ENCODE measurements around the gene KRT16. TPM values are rescaled to one million over a fixed set of nuclear protein-coding genes. Genes with fewer than 3 reads are reported as not detected.
"Not testable (repeated sequence)": the region's sequence is repeated elsewhere in the genome, so short reads cannot be mapped to it uniquely, and the experiment has no call there.

The KRT16 gene
- total and polyA plus RNA-seq, 3 donors from 2014 or later = not detected

DNA sequence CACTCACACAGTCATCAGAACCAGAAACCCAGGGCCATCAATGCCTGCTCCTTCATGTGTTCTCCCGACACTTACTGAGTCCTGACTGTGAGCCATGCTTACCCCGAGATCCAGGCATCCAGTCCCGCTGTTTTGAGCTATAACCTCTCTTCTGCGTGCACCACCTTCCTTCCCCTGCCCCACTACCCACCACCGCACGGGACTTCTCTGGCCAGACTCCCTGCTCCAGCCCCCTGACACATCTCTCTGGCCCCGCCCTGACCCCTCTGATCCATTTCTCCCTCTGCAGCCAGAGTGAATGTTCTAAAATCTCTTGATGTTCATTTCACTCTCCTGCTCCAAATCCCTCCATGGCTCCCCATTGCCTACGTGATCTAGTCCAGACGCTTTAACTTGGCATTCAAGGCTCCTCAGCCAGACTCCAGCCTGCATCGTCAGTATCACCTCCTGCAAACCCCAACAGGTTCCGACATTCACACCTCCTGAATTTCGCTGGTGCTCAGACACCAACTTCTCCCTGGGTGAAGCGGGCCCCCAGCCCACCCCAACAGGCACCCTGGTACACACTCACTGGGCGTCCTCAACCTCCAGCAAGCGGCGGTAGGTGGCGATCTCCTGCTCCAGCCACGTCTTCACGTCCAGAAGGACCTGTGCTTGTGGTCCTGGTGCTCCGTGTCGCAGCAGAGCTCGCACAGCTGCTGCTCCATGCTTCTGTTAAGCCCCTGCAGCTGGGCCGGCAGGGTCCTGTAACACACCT is 14.9 kb upstream of the KRT16 start:
- Histone ChIP-seq H3K27ac (no peak overlapping the region), H3K4me3 (no peak overlapping the region), H3K4me1 (no peaks in the 10 kb centered on the region), H3K36me3 (ENCODE audit: low read depth, missing control alignments) (no peaks in the 10 kb centered on the region), H3K9me3 (no peaks in the 10 kb centered on the region), H3K27me3 (no peaks in the 10 kb centered on the region)
- WGBS, 2 donors = 92% methylated on average over 15 to 23 of the region's 23 CpGs
- intact Hi-C loops (cut with DNase I; ENCODE audit: low total_unique reads) = no loop called here
- DNase-seq = no peak
- TF ChIP-seq, protein P1, sequence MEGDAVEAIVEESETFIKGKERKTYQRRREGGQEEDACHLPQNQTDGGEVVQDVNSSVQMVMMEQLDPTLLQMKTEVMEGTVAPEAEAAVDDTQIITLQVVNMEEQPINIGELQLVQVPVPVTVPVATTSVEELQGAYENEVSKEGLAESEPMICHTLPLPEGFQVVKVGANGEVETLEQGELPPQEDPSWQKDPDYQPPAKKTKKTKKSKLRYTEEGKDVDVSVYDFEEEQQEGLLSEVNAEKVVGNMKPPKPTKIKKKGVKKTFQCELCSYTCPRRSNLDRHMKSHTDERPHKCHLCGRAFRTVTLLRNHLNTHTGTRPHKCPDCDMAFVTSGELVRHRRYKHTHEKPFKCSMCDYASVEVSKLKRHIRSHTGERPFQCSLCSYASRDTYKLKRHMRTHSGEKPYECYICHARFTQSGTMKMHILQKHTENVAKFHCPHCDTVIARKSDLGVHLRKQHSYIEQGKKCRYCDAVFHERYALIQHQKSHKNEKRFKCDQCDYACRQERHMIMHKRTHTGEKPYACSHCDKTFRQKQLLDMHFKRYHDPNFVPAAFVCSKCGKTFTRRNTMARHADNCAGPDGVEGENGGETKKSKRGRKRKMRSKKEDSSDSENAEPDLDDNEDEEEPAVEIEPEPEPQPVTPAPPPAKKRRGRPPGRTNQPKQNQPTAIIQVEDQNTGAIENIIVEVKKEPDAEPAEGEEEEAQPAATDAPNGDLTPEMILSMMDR (IDR thresholded peaks at IDR 0.05) = no peak
- TF ChIP-seq POLR2A (IDR thresholded peaks at IDR 0.05) = no peak

GRCh38 chr17:41626914-41627295 is 14.3 kb upstream of the KRT16 start:
- DNase-seq; H3K4me1 ChIP-seq; H3K9me3 ChIP-seq; intact Hi-C loops (cut with DNase I; ENCODE audit: low total_unique reads); H3K36me3 ChIP-seq (ENCODE audit: low read depth, missing control alignments); H3K4me3 ChIP-seq; H3K27ac ChIP-seq; H3K27me3 ChIP-seq: not testable (repeated sequence)
- WGBS, 2 donors = 71 to 82% methylated on average over 5 of the region's 5 CpGs

GRCh38 chr17:41626028-41626913 is 13.7 kb upstream of the KRT16 start:
- H3K36me3 ChIP-seq (ENCODE audit: low read depth, missing control alignments); H3K27me3 ChIP-seq; H3K4me1 ChIP-seq; DNase-seq; H3K27ac ChIP-seq; H3K9me3 ChIP-seq; intact Hi-C loops (cut with DNase I; ENCODE audit: low total_unique reads); H3K4me3 ChIP-seq: not testable (repeated sequence)
- 81 to 89% methylated on average over 12 to 17 of the region's 17 CpGs for WGBS, 2 donors

DNA sequence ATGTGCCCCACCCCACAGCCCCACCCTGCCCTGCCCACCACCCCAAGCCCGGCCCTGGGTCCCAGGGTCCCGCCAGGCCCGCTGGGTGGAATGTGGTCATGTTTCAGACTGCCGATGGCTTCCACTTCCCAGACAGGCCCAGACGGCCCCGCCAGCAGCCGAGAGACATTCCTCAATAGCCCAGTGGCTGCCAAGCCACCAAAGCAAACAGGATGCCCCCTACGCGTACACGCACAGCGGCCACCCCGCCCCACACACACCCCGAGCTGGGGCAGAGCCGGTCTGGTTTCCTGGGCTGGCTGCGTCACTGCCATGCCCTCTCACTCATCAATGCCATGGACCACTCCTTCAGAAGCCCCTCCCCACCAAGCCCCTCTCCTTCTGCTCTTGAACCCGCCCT is 13.0 kb upstream of the KRT16 start:
- Histone ChIP-seq H3K9me3 (no peaks in the 10 kb centered on the region), H3K27ac (no peak overlapping the region), H3K36me3 (ENCODE audit: low read depth, missing control alignments) (no peaks in the 10 kb centered on the region), H3K4me3 (no peak overlapping the region), H3K27me3 (no peaks in the 10 kb centered on the region), H3K4me1 (peaks cover 5% of the 10 kb centered on the region)
- intact Hi-C loops (cut with DNase I; ENCODE audit: low total_unique reads) = no loop called here
- DNase-seq = no peak
- WGBS, 2 donors = 80 to 89% methylated on average over 1 to 12 of the region's 16 CpGs
- TF ChIP-seq POLR2A (IDR thresholded peaks at IDR 0.05) = no peak
- TF ChIP-seq, protein P1 (IDR thresholded peaks at IDR 0.05) = no peak

DNA sequence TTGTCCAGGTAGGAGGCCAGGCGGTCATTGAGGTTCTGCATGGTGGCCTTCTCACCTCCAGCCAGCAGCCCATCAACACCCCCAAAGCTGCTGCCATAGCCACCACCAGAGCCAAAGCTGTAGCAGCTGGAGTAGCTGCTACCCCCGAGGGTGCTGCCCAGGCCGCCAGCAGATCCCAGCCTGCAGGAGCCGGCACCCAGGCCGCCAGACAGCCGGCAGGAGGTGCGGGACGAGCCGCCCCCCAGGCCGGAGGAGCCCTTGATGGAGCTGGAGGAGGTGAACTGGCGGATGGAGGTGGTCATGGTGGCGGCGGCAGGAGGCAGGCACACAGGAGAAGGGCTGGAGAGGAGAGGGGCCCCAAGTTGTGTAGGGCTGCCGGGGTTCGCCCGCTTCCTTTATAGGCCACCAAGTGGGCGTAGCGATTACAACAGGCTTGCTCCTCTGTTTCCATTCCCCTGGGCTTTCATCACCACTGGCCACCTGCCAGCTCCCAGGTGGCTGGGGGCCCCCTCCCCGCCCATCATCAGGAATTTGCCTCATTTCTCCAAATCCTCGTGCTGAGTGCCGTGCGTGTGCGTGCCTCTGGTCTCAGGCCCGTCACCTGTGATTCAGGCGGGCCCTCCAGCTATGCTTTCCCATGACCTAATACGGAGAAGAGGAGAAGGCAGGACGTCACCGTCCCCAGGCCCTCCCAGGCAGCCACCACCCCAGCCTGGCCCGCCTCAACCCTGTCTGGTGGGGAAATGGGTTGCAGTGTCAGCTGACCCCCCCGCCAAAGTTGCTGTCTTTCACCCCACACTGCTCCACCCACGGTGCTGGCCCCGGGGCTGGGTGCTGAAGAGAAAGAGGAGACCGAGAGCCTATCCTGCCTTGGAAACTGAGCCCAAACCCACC is 11.9 kb upstream of the KRT16 start, which contains the start of gene KRT17:
Gene KRT17 (minus strand): TSS at position 368 of the 894 bp plus-strand sequence. CDS start 66 bp downstream, at position 302.
- intact Hi-C loops (cut with DNase I; ENCODE audit: low total_unique reads) = no loop called here
- Histone ChIP-seq H3K4me1 (peaks cover 5% of the 10 kb centered on the region), H3K36me3 (ENCODE audit: low read depth, missing control alignments) (no peaks in the 10 kb centered on the region), H3K27me3 (no peaks in the 10 kb centered on the region), H3K9me3 (no peaks in the 10 kb centered on the region), H3K27ac (no peak within 1 kb of the TSS), H3K4me3 (no peak within 1 kb of the TSS)
- DNase-seq = no peak
- 86 to 92% methylated on average over 23 to 33 of the region's 33 CpGs for WGBS, 2 donors
- TF ChIP-seq, protein P1 (IDR thresholded peaks at IDR 0.05) = no peak
- no peak for TF ChIP-seq POLR2A (IDR thresholded peaks at IDR 0.05)

- H3K4me3 ChIP-seq; H3K27ac ChIP-seq; DNase-seq; intact Hi-C loops (cut with DNase I; ENCODE audit: low total_unique reads); H3K27me3 ChIP-seq; H3K4me1 ChIP-seq; H3K9me3 ChIP-seq; H3K36me3 ChIP-seq (ENCODE audit: low read depth, missing control alignments): not testable (repeated sequence)
- 74 to 78% methylated on average over 10 of the region's 10 CpGs for WGBS, 2 donors
Measured at GRCh38 chr17:41623184-41623861, 10.8 kb upstream of the KRT16 start.

DNA sequence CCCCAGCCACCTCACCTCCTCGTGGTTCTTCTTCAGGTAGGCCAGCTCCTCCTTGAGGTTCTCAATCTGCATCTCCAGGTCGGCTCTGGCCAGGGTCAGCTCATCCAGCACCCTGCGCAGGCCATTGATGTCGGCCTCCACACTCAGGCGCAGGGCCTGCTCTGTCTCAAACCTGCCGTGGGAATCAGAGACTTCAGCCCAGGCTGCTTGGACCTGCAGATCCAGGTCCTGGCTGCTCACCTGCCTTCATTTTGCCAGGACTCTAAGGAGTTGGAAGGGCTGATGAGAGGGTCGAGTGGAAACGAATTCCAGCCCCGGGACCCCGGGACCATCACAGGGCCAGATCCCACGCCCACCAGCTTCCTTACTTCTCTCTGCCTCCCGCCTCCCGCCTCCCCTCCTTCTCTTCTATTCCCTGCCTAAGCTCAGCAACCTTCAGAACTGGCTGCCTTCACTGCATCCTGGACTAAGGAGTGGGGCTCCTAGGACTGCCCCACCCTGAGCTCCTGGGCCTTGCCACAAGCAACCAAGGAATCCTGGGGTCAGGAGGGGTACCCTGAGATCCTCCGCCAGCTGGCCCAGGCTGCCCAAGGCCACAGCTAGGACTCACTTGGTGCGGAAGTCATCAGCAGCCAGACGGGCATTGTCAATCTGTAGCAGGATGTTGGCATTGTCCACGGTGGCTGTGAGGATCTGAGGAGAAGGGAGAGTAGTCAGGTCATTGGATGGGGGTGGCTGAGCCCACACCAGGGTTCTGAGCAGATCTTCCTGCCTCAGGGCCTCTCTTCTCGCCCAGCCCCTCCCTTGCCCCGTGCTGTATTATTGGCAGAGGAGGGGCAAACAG is 10.0 kb upstream of the KRT16 start:
- H3K4me3 ChIP-seq; H3K27ac ChIP-seq; DNase-seq; H3K9me3 ChIP-seq; H3K36me3 ChIP-seq (ENCODE audit: low read depth, missing control alignments); intact Hi-C loops (cut with DNase I; ENCODE audit: low total_unique reads); H3K27me3 ChIP-seq; H3K4me1 ChIP-seq: not testable (repeated sequence)
- WGBS, 2 donors = 81 to 87% methylated on average over 16 to 19 of the region's 19 CpGs
